ENCODE measurements around the gene SPAG5.
"Not testable (repeated sequence)": the region's sequence is repeated elsewhere in the genome, so short reads cannot be mapped to it uniquely, and the experiment has no call there.

Gene SPAG5

GRCh38 chr17:28599311-28600184, 723 bp upstream of the SPAG5 start:
- DNase-seq, result peak; percentile 78 to 83

DNA sequence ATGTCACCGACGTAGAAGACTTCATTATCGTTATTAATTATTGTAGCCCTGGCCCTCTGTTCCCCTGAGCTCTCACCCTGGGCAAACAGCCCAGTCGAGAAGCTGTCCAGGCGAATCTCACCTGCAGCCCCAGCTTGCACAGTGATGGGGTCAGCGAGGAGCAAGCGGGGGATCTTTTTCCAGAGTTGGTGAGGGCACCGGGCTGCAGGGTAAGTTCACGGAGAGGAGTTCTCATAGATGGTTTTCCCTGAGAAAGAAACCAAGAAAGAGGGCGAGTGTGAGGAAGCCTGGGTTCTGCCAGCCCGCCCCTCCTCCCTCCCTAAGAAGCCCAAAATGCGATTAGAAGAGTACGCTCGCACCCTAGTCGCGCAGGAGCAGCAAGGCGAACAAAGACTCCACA, 436 bp downstream of the SPAG5 start:
- no peak for DNase-seq

DNA sequence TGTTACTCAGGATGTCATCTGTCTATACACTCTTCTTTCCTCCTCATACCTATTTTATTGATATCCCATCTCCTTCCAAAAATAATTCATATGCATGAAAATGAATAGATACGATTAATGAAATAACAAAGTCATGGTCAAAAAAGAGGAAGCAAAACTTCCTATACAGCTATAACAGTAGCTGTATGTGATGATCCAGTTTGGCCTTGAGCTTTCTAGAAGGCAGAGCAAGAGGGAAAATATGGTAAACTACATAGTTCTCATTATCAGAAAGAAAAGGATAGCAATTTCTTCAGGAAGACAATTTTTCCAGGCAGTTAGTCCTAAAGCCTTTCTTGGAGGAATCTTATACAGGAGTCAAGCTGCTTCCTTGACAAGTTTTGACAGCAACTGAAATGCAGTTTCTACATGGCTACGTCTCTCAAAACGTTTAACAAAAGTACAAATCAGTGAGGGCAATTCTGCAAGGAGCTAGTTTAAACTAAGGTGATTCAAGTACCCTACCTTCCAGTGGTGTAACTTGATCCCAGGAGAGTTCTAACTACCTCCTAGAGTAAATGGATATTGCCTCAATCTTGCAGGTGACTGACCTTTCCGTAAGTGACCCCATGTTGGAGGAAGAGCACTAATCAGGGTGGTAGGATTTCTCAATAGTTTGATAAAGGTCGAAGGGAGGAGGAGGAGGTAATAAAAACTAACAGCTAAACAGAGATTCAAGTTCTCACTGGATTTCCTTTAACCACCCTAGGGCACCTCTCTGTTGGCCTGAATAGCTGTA, 1.0 kb downstream of the SPAG5 start:
- no peak for DNase-seq

- no peak for DNase-seq
Observed at GRCh38 chr17:28592260-28592659, 6.6 kb downstream of the SPAG5 start.

DNA sequence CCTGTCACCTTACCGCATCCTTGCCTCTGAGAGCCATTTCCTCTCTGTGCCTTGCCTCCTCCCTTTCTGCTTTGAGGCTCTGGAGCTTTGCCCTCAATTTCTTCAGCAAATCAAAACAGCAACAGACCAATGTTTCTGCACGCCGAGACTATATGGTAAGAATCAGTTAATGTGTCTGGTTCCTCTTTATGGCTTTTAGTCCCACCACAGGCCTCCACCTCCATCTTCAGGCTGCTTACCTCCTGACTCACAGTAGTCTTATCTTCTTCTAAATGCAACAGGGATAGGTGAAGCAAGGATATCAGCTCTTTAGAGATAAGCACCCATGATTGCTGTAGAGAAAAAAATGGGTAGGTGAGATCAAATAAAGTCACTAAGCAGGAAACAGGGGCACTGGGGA, 13.0 kb downstream of the SPAG5 start:
- DNase-seq, result no peak

GRCh38 chr17:28584434-28584833, 14.4 kb downstream of the SPAG5 start:
- no peak for DNase-seq

- DNase-seq, result no peak
Observed at GRCh38 chr17:28582513-28582912, 16.3 kb downstream of the SPAG5 start.

GRCh38 chr17:28580959-28581358, 17.9 kb downstream of the SPAG5 start:
- no peak for DNase-seq

GRCh38 chr17:28579526-28579925, 19.3 kb downstream of the SPAG5 start:
- peak; percentile 59 to 61 for DNase-seq

GRCh38 chr17:28578246-28579195, 20.3 kb downstream of the SPAG5 start:
- DNase-seq, result no peak

DNA sequence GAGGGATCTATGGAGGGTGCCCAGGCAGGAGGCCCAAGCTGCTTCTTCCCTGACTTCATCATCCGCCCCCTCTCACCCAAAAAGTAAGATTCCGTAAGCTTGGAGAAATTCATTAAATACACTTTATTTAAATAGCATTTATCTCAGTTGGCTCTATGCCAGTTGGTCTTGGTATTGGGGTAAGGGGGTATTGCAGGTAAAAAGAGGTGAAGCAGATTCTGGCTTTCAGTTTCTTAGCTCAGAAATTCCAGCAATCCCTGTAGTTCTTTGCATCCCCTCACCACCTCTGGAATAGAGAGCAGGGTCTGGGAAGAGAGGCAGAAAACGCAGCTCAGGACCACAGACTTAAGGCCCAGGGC, 21.4 kb downstream of the SPAG5 start:
- DNase-seq, result no peak

GRCh38 chr17:28576758-28577465, 21.9 kb downstream of the SPAG5 start, which contains the start of gene ALDOC:
TSS of gene ALDOC (minus strand) at chr17:28576895. CDS start at chr17:28575532, 1,363 bp downstream.
- DNase-seq, result peak; percentile 98 to 99

- DNase-seq, result not testable (repeated sequence)
Observed at GRCh38 chr17:28576016-28576415, 22.8 kb downstream of the SPAG5 start.

- DNase-seq, result no peak
Observed at GRCh38 chr17:28575126-28575795, 23.6 kb downstream of the SPAG5 start.

GRCh38 chr17:28574526-28574925, 24.3 kb downstream of the SPAG5 start:
- DNase-seq, result peak in 1 of 2 experiments; percentile 44

GRCh38 chr17:28573966-28574480, 24.8 kb downstream of the SPAG5 start:
- no peak for DNase-seq

DNA sequence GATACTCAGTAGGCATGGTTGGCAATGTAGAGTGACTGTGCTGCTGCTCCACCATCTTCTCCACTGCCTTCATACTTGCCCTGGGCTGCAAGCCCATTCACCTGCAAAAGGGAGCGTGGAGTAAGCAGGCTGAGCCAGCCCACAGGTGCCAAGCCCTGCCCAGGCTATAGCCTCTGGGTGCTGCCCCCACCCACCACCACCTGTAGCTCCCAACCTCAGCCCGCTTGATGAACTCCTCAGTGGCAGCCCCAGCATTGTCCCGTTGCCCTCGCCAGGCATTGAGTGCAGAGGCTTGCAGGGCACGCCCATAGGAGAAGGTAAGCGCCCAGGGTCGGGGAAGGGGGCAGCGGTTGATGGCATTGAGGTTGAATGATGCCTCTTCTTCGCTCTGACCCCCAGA, 25.3 kb downstream of the SPAG5 start:
- no peak for DNase-seq

DNA sequence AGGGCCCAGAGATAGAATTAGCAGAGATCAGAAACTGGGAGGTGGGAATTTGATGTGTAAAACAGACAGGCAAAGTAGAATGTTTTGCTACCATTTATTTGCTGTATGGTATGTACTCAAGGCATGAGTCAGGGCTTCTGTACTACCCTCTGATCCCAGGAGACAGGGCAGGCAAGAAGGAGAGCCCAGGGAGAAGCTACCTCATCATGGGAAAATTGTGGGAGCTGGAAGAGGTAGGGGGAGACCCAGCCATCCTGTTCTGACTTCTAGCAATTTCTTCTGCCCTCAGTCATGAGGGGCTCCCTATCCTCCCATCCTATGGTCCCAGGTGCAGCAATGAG, 25.8 kb downstream of the SPAG5 start:
- no peak for DNase-seq

- peak in 1 of 2 experiments; percentile 28 for DNase-seq
Observed at GRCh38 chr17:28572259-28573039, 26.4 kb downstream of the SPAG5 start.

- DNase-seq, result peak; percentile 93 to 95
Observed at GRCh38 chr17:28571361-28572122, 27.3 kb downstream of the SPAG5 start, which contains the start of gene PIGS. TSS of gene PIGS (minus strand) at chr17:28571524. CDS start at chr17:28571496, 28 bp downstream.
